Measurements from ENCODE around the gene SORCS1. TPM values are rescaled to one million over a fixed set of nuclear protein-coding genes. Genes with fewer than 3 reads are reported as not detected.

The SORCS1 gene
- total RNA-seq, 1 experiment from 2014 or later, result 0.11 TPM

GRCh38 chr10:106775127-106775526, 389.4 kb downstream of the SORCS1 start:
- DNase-seq (no peak), ATAC-seq (no peak)
- BruUV-seq (replicated peaks), result no TSS peak
- no peaks in the 10 kb centered on the region for H4K20me1 ChIP-seq (ENCODE audit: low read length)
- ChIA-PET POLR2A (ENCODE audit: unreplicated experiment) (no interaction called here), CTCF (no interaction called here)
- no peaks in the 10 kb centered on the region for H3K36me3 ChIP-seq (ENCODE audit: low read depth, low read length)
- peaks cover 81% of the 10 kb centered on the region for H3K27me3 ChIP-seq (ENCODE audit: low read length)
- no peak overlapping the region for H2AFZ ChIP-seq (ENCODE audit: low read length)
- H3K4me1 ChIP-seq (ENCODE audit: insufficient read depth, low read length), result no peaks in the 10 kb centered on the region
- intact Hi-C loops (cut with micrococcal nuclease), result no loop called here
- no peaks in the 10 kb centered on the region for H3F3A ChIP-seq (ENCODE audit: low read length, unreplicated experiment)
- no peak overlapping the region for H3K27ac ChIP-seq (ENCODE audit: low read length)
- no peaks in the 10 kb centered on the region for H3K9me3 ChIP-seq (ENCODE audit: low read length)
- no peak overlapping the region for H3K9ac ChIP-seq (ENCODE audit: low read length)
- no peak overlapping the region for H3K4me2 ChIP-seq (ENCODE audit: low read length)
- H3K9me2 ChIP-seq (replicated peaks; ENCODE audit: low read length), result no peaks in the 10 kb centered on the region
- no peak overlapping the region for H3K4me3 ChIP-seq (ENCODE audit: low read length)
- H3K79me2 ChIP-seq (ENCODE audit: low read length), result no peaks in the 10 kb centered on the region
- no peak for TF ChIP-seq EZH2 (IDR thresholded peaks at IDR 0.05; ENCODE audit: low read length, unreplicated experiment)
- TF ChIP-seq, protein P1, sequence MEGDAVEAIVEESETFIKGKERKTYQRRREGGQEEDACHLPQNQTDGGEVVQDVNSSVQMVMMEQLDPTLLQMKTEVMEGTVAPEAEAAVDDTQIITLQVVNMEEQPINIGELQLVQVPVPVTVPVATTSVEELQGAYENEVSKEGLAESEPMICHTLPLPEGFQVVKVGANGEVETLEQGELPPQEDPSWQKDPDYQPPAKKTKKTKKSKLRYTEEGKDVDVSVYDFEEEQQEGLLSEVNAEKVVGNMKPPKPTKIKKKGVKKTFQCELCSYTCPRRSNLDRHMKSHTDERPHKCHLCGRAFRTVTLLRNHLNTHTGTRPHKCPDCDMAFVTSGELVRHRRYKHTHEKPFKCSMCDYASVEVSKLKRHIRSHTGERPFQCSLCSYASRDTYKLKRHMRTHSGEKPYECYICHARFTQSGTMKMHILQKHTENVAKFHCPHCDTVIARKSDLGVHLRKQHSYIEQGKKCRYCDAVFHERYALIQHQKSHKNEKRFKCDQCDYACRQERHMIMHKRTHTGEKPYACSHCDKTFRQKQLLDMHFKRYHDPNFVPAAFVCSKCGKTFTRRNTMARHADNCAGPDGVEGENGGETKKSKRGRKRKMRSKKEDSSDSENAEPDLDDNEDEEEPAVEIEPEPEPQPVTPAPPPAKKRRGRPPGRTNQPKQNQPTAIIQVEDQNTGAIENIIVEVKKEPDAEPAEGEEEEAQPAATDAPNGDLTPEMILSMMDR (conservative IDR thresholded peaks at IDR 0.05; ENCODE audit: low read depth, low read length), result no peak
- no peak for TF ChIP-seq EZH2phosphoT487 (IDR thresholded peaks at IDR 0.05; ENCODE audit: borderline replicate concordance, low read length)

GRCh38 chr10:106772957-106773356, 391.5 kb downstream of the SORCS1 start:
- no peak overlapping the region for H3K9ac ChIP-seq (ENCODE audit: low read length)
- H3K79me2 ChIP-seq (ENCODE audit: low read length), result no peaks in the 10 kb centered on the region
- H3K27me3 ChIP-seq (ENCODE audit: low read length), result peaks cover 83% of the 10 kb centered on the region
- POLR2A ChIA-PET (ENCODE audit: unreplicated experiment), result no interaction called here
- no peaks in the 10 kb centered on the region for H3F3A ChIP-seq (ENCODE audit: low read length, unreplicated experiment)
- no peak overlapping the region for H3K27ac ChIP-seq (ENCODE audit: low read length)
- no peaks in the 10 kb centered on the region for H3K9me2 ChIP-seq (replicated peaks; ENCODE audit: low read length)
- ATAC-seq, result no peak
- H3K4me3 ChIP-seq (ENCODE audit: low read length), result no peak overlapping the region
- CTCF ChIA-PET, result no interaction called here
- TF ChIP-seq EZH2phosphoT487 (IDR thresholded peaks at IDR 0.05; ENCODE audit: borderline replicate concordance, low read length) (no peak), EZH2 (IDR thresholded peaks at IDR 0.05; ENCODE audit: low read length, unreplicated experiment) (no peak)
- TF ChIP-seq, protein P1 (conservative IDR thresholded peaks at IDR 0.05; ENCODE audit: low read depth, low read length), result no peak
- H3K9me3 ChIP-seq (ENCODE audit: low read length), result no peaks in the 10 kb centered on the region
- intact Hi-C loops (cut with micrococcal nuclease), result no loop called here
- H4K20me1 ChIP-seq (ENCODE audit: low read length), result no peaks in the 10 kb centered on the region
- no TSS peak for BruUV-seq (replicated peaks)
- no peak overlapping the region for H2AFZ ChIP-seq (ENCODE audit: low read length)
- H3K4me1 ChIP-seq (ENCODE audit: insufficient read depth, low read length), result no peaks in the 10 kb centered on the region
- H3K36me3 ChIP-seq (ENCODE audit: low read depth, low read length), result no peaks in the 10 kb centered on the region
- no peak for DNase-seq
- no peak overlapping the region for H3K4me2 ChIP-seq (ENCODE audit: low read length)

- Histone ChIP-seq H3K9me3 (ENCODE audit: low read length) (no peaks in the 10 kb centered on the region), H3K4me1 (ENCODE audit: insufficient read depth, low read length) (no peaks in the 10 kb centered on the region), H4K20me1 (ENCODE audit: low read length) (no peaks in the 10 kb centered on the region), H3K4me3 (ENCODE audit: low read length) (no peak overlapping the region), H3K27ac (ENCODE audit: low read length) (no peak overlapping the region), H3K27me3 (ENCODE audit: low read length) (peaks cover 81% of the 10 kb centered on the region), H3F3A (ENCODE audit: low read length, unreplicated experiment) (no peaks in the 10 kb centered on the region), H3K9ac (ENCODE audit: low read length) (no peak overlapping the region), H3K9me2 (replicated peaks; ENCODE audit: low read length) (no peaks in the 10 kb centered on the region), H3K36me3 (ENCODE audit: low read depth, low read length) (no peaks in the 10 kb centered on the region), H3K4me2 (ENCODE audit: low read length) (no peak overlapping the region), H3K79me2 (ENCODE audit: low read length) (no peaks in the 10 kb centered on the region), H2AFZ (ENCODE audit: low read length) (no peak overlapping the region)
- ChIA-PET POLR2A (ENCODE audit: unreplicated experiment) (no interaction called here), CTCF (no interaction called here)
- BruUV-seq (replicated peaks), result no TSS peak
- intact Hi-C loops (cut with micrococcal nuclease), result no loop called here
- TF ChIP-seq, protein P1 (conservative IDR thresholded peaks at IDR 0.05; ENCODE audit: low read depth, low read length), result no peak
- TF ChIP-seq EZH2 (IDR thresholded peaks at IDR 0.05; ENCODE audit: low read length, unreplicated experiment) (no peak), EZH2phosphoT487 (IDR thresholded peaks at IDR 0.05; ENCODE audit: borderline replicate concordance, low read length) (no peak)
- DNase-seq (no peak), ATAC-seq (no peak)
Observed at GRCh38 chr10:106771154-106771553, 393.4 kb downstream of the SORCS1 start.
